RWPE2 (cell line): Measurements from ENCODE around the gene TK2.

Experiments
- ATAC-seq: fragments of 200-7000 bp; cut with Tn5 transposase; 3 replicates; pipeline ENCODE4 v1.9.1; 2021; ENCODE audit warnings: low read depth
- DNase-seq: peaks from one replicate; pipeline ENCODE4 v3.0.0-alpha.2; 2020; ENCODE audit warnings: low spot score
- H3K27ac ChIP-seq: fragments of 450-650 bp; 2 replicates; pipeline ENCODE4 v1.5.1; 2017; ENCODE audit warnings: mild to moderate bottlenecking; ENCODE audit not compliant: poor library complexity, severe bottlenecking
- H3K27me3 ChIP-seq: fragments of 250-450 bp; sonication (Bioruptor Pico); 2 replicates; pipeline ENCODE4 v1.5.1; 2021; ENCODE audit warnings: mild to moderate bottlenecking, moderate library complexity; ENCODE audit not compliant: insufficient read depth, poor library complexity, severe bottlenecking
- H3K36me3 ChIP-seq: fragments of 250-450 bp; sonication (Bioruptor Pico); 2 replicates; pipeline ENCODE4 v1.5.1; 2020; ENCODE audit warnings: low read depth, mild to moderate bottlenecking, moderate library complexity
- H3K4me1 ChIP-seq: fragments of 250-450 bp; sonication (Bioruptor Pico); 2 replicates; pipeline ENCODE4 v1.5.1; 2021; ENCODE audit warnings: mild to moderate bottlenecking, moderate library complexity; ENCODE audit not compliant: insufficient read depth, poor library complexity, severe bottlenecking
- H3K4me3 ChIP-seq: fragments of 250-450 bp; sonication (Bioruptor Pico); 2 replicates; pipeline ENCODE4 v1.5.1; 2021; ENCODE audit warnings: mild to moderate bottlenecking, moderate library complexity; ENCODE audit not compliant: severe bottlenecking
- H3K9me3 ChIP-seq: fragments of 250-450 bp; sonication (Bioruptor Pico); 2 replicates; pipeline ENCODE4 v1.5.1; 2021; ENCODE audit warnings: mild to moderate bottlenecking, moderate library complexity; ENCODE audit not compliant: severe bottlenecking
- CTCF ChIP-seq: fragments of 450-650 bp; IDR thresholded peaks from one replicate; pipeline ENCODE4 v1.5.1; 2017; ENCODE audit warnings: mild to moderate bottlenecking, moderate library complexity; ENCODE audit not compliant: poor library complexity, severe bottlenecking

TK2 gene

GRCh38 chr16:66495440-66495839 is 54.5 kb downstream of the TK2 start:
- no peak for DNase-seq
- no peaks in the 10 kb centered on the region for H3K4me1 ChIP-seq
- H3K36me3 ChIP-seq = no peaks in the 10 kb centered on the region
- H3K9me3 ChIP-seq = no peaks in the 10 kb centered on the region
- H3K4me3 ChIP-seq = no peak overlapping the region
- no peak for ATAC-seq
- H3K27ac ChIP-seq = no peak overlapping the region
- no peak for TF ChIP-seq CTCF
- no peaks in the 10 kb centered on the region for H3K27me3 ChIP-seq

GRCh38 chr16:66494916-66495315 is 55.0 kb downstream of the TK2 start:
- Histone ChIP-seq H3K4me3 (no peak overlapping the region), H3K27me3 (no peaks in the 10 kb centered on the region), H3K27ac (no peak overlapping the region), H3K4me1 (no peaks in the 10 kb centered on the region), H3K9me3 (no peaks in the 10 kb centered on the region), H3K36me3 (no peaks in the 10 kb centered on the region)
- no peak for TF ChIP-seq CTCF
- ATAC-seq = no peak
- no peak for DNase-seq

- no peak overlapping the region for H3K4me3 ChIP-seq
- ATAC-seq (no peak), DNase-seq (no peak)
- H3K27me3 ChIP-seq = no peaks in the 10 kb centered on the region
- H3K4me1 ChIP-seq = no peaks in the 10 kb centered on the region
- no peaks in the 10 kb centered on the region for H3K9me3 ChIP-seq
- H3K36me3 ChIP-seq = no peaks in the 10 kb centered on the region
- no peak for TF ChIP-seq CTCF
- no peak overlapping the region for H3K27ac ChIP-seq
Measured at GRCh38 chr16:66493490-66494401, 56.2 kb downstream of the TK2 start.

- Histone ChIP-seq H3K27me3 (no peaks in the 10 kb centered on the region), H3K36me3 (no peaks in the 10 kb centered on the region), H3K27ac (no peak overlapping the region), H3K4me1 (peaks cover 6% of the 10 kb centered on the region), H3K9me3 (no peaks in the 10 kb centered on the region), H3K4me3 (no peak overlapping the region)
- DNase-seq = no peak
- no peak for TF ChIP-seq CTCF
- ATAC-seq = no peak
Measured at GRCh38 chr16:66491716-66492064, 58.2 kb downstream of the TK2 start.
